HG02870 (cell line): ENCODE data around the gene SLIT3.

ENCODE experiments used
- ATAC-seq: cut with Tn5 transposase; IDR thresholded peaks from one replicate; pipeline ENCODE4 v1.9.1; 2021; ENCODE audit warnings: mild to moderate bottlenecking, moderate library complexity; ENCODE audit not compliant: unreplicated experiment

SLIT3 gene

GRCh38 chr5:169006842-169007790, 293.8 kb downstream of the SLIT3 start:
- no peak for ATAC-seq

- ATAC-seq, result no peak
These were observed 296.4 kb downstream of the SLIT3 start for GRCh38 chr5:169004551-169004950.

- ATAC-seq, result no peak
These were observed 297.0 kb downstream of the SLIT3 start for GRCh38 chr5:169003721-169004541.

GRCh38 chr5:169002953-169003555, 297.9 kb downstream of the SLIT3 start:
- ATAC-seq, result no peak

GRCh38 chr5:169001394-169001793, 299.5 kb downstream of the SLIT3 start:
- ATAC-seq, result no peak

- no peak for ATAC-seq
These were observed 305.9 kb downstream of the SLIT3 start for GRCh38 chr5:168995024-168995423.

- no peak for ATAC-seq
These were observed 308.3 kb downstream of the SLIT3 start for GRCh38 chr5:168992687-168993086.

- no peak for ATAC-seq
These were observed 308.9 kb downstream of the SLIT3 start for GRCh38 chr5:168992016-168992415.

GRCh38 chr5:168991311-168991710, 309.6 kb downstream of the SLIT3 start:
- ATAC-seq, result no peak

GRCh38 chr5:168990679-168991078, 310.3 kb downstream of the SLIT3 start:
- ATAC-seq, result no peak

GRCh38 chr5:168989731-168990505, 311.0 kb downstream of the SLIT3 start:
- ATAC-seq, result no peak

- ATAC-seq, result no peak
These were observed 312.2 kb downstream of the SLIT3 start for GRCh38 chr5:168988699-168989098.

- ATAC-seq, result peak; percentile 70
These were observed 313.2 kb downstream of the SLIT3 start for GRCh38 chr5:168987543-168988300.

GRCh38 chr5:168985454-168985853, 315.5 kb downstream of the SLIT3 start:
- no peak for ATAC-seq

GRCh38 chr5:168984135-168984675, 316.7 kb downstream of the SLIT3 start:
- ATAC-seq, result no peak

- ATAC-seq, result no peak
These were observed 321.8 kb downstream of the SLIT3 start for GRCh38 chr5:168979135-168979534.

- no peak for ATAC-seq
These were observed 322.4 kb downstream of the SLIT3 start for GRCh38 chr5:168978500-168978899.

- ATAC-seq, result no peak
These were observed 322.9 kb downstream of the SLIT3 start for GRCh38 chr5:168978015-168978414.

GRCh38 chr5:168976311-168976970, 324.5 kb downstream of the SLIT3 start:
- no peak for ATAC-seq
